ENCODE data around the gene NIPBL. TPM values are rescaled to one million over a fixed set of nuclear protein-coding genes. Genes with fewer than 3 reads are reported as not detected.

The NIPBL gene
- total RNA-seq, 1 donor from 2014 or later: 67.3 TPM

DNA sequence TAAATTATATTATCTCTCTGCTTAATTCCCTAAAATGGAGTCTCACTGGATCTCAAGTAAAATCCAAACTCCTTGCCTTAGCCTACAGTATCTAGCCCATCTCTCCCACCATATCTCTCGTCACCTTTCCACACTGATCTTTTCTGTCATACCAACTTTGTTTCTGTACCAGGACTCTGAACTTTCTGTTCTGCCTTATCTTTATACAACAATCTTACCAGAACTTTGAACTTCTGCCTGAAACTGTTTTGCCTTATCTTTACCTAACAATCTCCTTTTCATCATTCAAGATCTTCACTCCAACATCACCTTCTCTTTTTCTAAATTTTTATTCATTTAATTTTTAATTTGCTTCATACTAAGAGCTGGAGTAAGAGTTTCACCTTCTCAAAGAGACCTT lies 233.6 kb downstream of the NIPBL start:
- Histone ChIP-seq H3K27ac (no peak overlapping the region), H3K4me3 (no peak overlapping the region), H3K27me3 (ENCODE audit: low read depth) (no peaks in the 10 kb centered on the region), H3K36me3 (peaks cover 52% of the 10 kb centered on the region), H3K4me1 (no peaks in the 10 kb centered on the region), H3K9me3 (no peaks in the 10 kb centered on the region)
- TF ChIP-seq, protein P1, sequence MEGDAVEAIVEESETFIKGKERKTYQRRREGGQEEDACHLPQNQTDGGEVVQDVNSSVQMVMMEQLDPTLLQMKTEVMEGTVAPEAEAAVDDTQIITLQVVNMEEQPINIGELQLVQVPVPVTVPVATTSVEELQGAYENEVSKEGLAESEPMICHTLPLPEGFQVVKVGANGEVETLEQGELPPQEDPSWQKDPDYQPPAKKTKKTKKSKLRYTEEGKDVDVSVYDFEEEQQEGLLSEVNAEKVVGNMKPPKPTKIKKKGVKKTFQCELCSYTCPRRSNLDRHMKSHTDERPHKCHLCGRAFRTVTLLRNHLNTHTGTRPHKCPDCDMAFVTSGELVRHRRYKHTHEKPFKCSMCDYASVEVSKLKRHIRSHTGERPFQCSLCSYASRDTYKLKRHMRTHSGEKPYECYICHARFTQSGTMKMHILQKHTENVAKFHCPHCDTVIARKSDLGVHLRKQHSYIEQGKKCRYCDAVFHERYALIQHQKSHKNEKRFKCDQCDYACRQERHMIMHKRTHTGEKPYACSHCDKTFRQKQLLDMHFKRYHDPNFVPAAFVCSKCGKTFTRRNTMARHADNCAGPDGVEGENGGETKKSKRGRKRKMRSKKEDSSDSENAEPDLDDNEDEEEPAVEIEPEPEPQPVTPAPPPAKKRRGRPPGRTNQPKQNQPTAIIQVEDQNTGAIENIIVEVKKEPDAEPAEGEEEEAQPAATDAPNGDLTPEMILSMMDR (IDR thresholded peaks at IDR 0.05): no peak
- intact Hi-C loops (cut with DNase I): no loop called here
- DNase-seq: no peak
- no peak for ATAC-seq

DNA sequence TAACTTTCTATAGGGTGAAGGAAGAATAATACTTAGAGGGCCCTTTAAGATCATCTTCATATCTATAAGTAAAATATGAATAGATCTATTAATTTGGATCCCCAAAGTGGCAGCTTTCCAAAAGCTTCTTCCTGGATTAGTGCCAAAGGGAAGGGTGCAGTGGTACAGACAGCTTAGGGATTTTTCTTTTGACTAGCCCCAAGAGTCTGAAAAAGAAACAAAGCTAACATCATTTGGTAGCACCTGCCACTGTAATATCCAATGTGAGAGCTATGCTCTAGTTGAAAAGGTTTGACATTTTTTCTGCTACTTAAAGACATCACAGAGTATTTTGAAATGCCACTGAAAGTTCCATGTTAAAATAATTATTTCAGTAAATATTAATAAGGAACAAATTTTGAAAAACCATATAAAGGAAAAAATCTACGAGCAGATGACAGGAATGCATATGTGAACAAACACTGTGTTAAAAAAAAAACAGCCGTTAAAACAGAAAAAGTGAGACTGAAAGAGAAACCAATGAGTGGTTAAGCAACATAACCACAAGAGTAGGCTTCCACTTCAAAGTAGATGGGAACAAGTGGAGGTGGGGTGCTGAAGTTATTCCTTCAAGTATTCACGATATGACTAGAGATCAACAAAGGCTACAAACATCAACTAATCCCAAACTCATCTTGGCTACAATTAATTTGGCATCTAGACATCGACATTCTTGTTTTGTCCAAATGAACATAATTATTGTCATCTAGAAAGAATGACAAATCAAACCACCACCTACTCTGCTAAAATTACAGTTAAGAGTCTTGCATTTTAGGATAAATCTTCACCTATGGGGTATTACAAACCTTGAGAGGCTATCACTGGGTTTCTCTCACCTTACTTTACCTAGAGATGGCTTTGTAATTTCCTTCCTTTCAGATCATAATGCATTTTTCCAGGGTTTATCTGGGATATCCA lies 235.1 kb downstream of the NIPBL start:
- intact Hi-C loops (cut with DNase I): no loop called here

DNA sequence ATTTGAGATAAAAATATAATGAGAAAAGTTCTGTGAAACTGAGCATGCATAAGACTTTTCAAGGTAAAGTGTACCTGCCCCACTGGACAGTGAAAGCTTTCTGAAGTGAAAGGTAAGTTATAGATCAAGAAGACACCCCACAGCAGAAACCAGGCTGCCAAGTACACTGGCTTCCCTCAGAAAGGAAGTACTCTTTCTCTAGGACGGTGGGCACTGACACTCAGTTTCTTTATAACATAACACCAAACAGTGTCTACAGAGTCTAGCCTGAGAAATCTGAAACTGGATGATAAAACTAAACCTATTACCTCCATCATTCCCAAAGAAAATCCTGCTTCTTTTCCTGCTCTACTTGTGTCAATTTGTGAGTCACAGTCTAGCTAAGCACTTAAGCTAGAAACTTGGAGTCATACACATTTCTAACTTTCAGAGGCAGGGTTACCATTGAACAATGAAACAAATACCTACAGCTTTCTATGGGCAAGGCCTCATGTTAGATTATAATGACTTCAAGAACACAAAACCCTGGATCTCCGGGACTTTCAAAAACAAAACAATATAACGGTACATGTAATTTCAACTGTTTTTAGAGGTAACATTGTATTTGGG lies 235.9 kb downstream of the NIPBL start:
- DNase-seq (no peak), ATAC-seq (peak in 1 of 2 donors; percentile 75)
- Histone ChIP-seq H3K36me3 (peaks cover 47% of the 10 kb centered on the region), H3K4me3 (no peak overlapping the region), H3K4me1 (no peaks in the 10 kb centered on the region), H3K27ac (no peak overlapping the region), H3K27me3 (ENCODE audit: low read depth) (no peaks in the 10 kb centered on the region), H3K9me3 (no peaks in the 10 kb centered on the region)
- TF ChIP-seq, protein P1 (IDR thresholded peaks at IDR 0.05): no peak
- intact Hi-C loops (cut with DNase I): no loop called here

More for the DNA sequence above, 235.1 kb downstream of the NIPBL start:
- no peak for DNase-seq
- H3K4me3 ChIP-seq: no peak overlapping the region
- H3K27ac ChIP-seq: peak overlapping the region; percentile 37
- TF ChIP-seq, protein P1 (IDR thresholded peaks at IDR 0.05): no peak
- H3K27me3 ChIP-seq (ENCODE audit: low read depth): no peaks in the 10 kb centered on the region
- no peaks in the 10 kb centered on the region for H3K9me3 ChIP-seq
- no peaks in the 10 kb centered on the region for H3K4me1 ChIP-seq
- H3K36me3 ChIP-seq: peaks cover 51% of the 10 kb centered on the region
- peak; percentile 82 to 93 for ATAC-seq

Data from lower lobe of right lung (tissue), 2 donors.